ENCODE results near the gene COA1.

DNA sequence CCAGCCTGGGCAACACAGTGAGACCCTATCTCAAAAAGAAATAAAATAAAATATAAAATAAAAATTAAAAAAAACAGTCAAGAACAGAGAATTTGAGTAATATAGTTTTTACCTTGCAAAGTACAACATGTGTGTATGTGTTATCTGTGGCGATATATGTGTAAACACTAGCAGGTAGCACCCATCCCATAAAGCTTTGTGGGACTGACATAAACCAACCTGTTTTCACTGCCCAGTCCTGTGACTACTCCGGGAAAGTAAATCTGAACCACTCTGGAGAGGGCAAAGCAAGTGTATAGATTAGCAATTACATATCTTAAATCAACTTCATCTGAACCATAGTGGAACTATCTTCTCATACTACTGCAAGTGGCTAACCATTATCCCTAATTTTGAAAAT lies 72.3 kb downstream of the COA1 start:
- TF ChIP-seq, protein P1, sequence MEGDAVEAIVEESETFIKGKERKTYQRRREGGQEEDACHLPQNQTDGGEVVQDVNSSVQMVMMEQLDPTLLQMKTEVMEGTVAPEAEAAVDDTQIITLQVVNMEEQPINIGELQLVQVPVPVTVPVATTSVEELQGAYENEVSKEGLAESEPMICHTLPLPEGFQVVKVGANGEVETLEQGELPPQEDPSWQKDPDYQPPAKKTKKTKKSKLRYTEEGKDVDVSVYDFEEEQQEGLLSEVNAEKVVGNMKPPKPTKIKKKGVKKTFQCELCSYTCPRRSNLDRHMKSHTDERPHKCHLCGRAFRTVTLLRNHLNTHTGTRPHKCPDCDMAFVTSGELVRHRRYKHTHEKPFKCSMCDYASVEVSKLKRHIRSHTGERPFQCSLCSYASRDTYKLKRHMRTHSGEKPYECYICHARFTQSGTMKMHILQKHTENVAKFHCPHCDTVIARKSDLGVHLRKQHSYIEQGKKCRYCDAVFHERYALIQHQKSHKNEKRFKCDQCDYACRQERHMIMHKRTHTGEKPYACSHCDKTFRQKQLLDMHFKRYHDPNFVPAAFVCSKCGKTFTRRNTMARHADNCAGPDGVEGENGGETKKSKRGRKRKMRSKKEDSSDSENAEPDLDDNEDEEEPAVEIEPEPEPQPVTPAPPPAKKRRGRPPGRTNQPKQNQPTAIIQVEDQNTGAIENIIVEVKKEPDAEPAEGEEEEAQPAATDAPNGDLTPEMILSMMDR (IDR thresholded peaks at IDR 0.05): no peak
- no peak for TF ChIP-seq SIN3A (IDR thresholded peaks at IDR 0.05; ENCODE audit: borderline replicate concordance, insufficient read depth, low read depth, low read length)
- TF ChIP-seq, protein P2, sequence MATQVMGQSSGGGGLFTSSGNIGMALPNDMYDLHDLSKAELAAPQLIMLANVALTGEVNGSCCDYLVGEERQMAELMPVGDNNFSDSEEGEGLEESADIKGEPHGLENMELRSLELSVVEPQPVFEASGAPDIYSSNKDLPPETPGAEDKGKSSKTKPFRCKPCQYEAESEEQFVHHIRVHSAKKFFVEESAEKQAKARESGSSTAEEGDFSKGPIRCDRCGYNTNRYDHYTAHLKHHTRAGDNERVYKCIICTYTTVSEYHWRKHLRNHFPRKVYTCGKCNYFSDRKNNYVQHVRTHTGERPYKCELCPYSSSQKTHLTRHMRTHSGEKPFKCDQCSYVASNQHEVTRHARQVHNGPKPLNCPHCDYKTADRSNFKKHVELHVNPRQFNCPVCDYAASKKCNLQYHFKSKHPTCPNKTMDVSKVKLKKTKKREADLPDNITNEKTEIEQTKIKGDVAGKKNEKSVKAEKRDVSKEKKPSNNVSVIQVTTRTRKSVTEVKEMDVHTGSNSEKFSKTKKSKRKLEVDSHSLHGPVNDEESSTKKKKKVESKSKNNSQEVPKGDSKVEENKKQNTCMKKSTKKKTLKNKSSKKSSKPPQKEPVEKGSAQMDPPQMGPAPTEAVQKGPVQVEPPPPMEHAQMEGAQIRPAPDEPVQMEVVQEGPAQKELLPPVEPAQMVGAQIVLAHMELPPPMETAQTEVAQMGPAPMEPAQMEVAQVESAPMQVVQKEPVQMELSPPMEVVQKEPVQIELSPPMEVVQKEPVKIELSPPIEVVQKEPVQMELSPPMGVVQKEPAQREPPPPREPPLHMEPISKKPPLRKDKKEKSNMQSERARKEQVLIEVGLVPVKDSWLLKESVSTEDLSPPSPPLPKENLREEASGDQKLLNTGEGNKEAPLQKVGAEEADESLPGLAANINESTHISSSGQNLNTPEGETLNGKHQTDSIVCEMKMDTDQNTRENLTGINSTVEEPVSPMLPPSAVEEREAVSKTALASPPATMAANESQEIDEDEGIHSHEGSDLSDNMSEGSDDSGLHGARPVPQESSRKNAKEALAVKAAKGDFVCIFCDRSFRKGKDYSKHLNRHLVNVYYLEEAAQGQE (IDR thresholded peaks at IDR 0.05; ENCODE audit: insufficient read depth in 1 of 2, low read depth in 2 of 2, low read length in 1 of 2): no peak
